Activated naive CD8-positive, alpha-beta T cell treated with anti-CD3 and anti-CD28 coated beads, Interleukin-2, amount 10 ng/mL, durations not matched to agents 7 days and 5 days (primary cell): ENCODE data around the gene LY6G6D. TPM values are rescaled to one million over a fixed set of nuclear protein-coding genes. Genes with fewer than 3 reads are reported as not detected.
"Not testable (repeated sequence)": the region's sequence is repeated elsewhere in the genome, so short reads cannot be mapped to it uniquely, and the experiment has no call there.

ENCODE experiments used
- ATAC-seq: fragments of 150-1000 bp; cut with Tn5 transposase; one replicate; pipeline ENCODE4 v1.10.0; 2021; ENCODE audit warnings: low read depth, moderate library complexity
- POLR2A ChIA-PET: fragments of 350-600 bp; sonication (Branson Sonifier 250); formaldehyde crosslinking; loops from one replicate; lab custom pipeline; 2021; ENCODE audit warnings: antibody characterized with exemption; lab: Charles Lee
- DNase-seq: peaks from one replicate; pipeline ENCODE4 v3.0.0; 2021
- H3K27ac Mint-ChIP-seq: one replicate; pipeline ENCODE4 v1.8.0; 2022; ENCODE audit warnings: mild to moderate bottlenecking, mixed read lengths
- H3K27me3 Mint-ChIP-seq: one replicate; pipeline ENCODE4 v1.8.0; 2022; ENCODE audit warnings: mild to moderate bottlenecking, moderate library complexity, mixed read lengths
- H3K36me3 Mint-ChIP-seq: one replicate; pipeline ENCODE4 v1.8.0; 2021; ENCODE audit warnings: mild to moderate bottlenecking, mixed read lengths
- H3K4me1 Mint-ChIP-seq: one replicate; pipeline ENCODE4 v1.8.0; 2021; ENCODE audit warnings: mixed read lengths
- H3K4me3 Mint-ChIP-seq: one replicate; pipeline ENCODE4 v1.8.0; 2022; ENCODE audit warnings: mild to moderate bottlenecking, moderate library complexity, mixed read lengths
- H3K9me3 Mint-ChIP-seq: one replicate; pipeline ENCODE4 v1.8.0; 2021; ENCODE audit warnings: mixed read lengths
- total RNA-seq, 2 experiments: library from RNA; stranded (reverse); gene quantifications; one replicate each; pipeline ENCODE4 v1.2.3, GENCODE V29; 2021

The LY6G6D gene
- total RNA-seq, 2 experiments from 2014 or later: not detected

DNA sequence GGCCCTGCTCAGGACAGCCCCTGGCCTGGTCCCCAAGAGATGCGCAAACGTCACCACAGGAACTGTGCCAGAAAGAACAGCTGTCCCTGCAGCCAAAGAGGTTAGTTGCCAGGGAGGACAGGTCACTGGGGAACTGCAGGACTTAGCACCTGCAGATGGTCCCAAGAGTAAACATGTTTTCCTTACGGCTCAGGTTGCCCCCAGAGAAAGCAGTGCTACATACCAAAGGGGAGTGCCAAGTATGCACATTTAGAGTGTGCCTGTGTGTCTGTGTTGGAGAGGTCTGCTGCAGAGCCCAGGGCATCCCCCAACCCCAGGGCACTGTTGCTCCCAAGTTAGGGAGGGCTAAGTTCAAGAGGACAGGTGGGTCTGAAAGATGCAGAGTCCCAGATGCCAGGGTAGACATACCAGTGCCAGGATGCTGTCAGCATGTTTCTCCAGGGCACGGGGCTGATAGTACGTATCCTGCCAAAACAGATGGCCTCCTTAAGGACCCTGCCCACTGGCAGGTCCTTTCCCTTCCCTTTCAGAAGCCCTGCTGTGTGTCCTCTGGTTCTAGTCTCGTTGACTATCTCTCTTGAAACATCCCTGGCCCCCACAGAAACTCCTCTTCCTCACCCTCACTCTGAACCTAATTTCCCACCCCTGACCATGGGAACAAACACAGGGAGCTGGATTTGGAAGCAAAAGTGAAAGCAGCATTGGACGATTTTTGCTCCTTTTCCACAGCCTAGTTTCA is 13.3 kb upstream of the LY6G6D start:
- H3K27ac Mint-ChIP-seq: peak overlapping the region; percentile 94
- ATAC-seq (no peak), DNase-seq (no peak)
- peak overlapping the region; percentile 97 for H3K4me3 Mint-ChIP-seq
- POLR2A ChIA-PET: interaction anchor here (0.8 to 5.4 kb wide), 5 partner anchors 16 to 37 kb away, joined by 3 to 34 read pairs (median 10); partner anchors contain the start of genes CLIC1, LY6G5C and MSH5
- no peaks in the 10 kb centered on the region for H3K27me3 Mint-ChIP-seq
- H3K9me3 Mint-ChIP-seq: no peaks in the 10 kb centered on the region
- peaks cover 8% of the 10 kb centered on the region for H3K36me3 Mint-ChIP-seq
- H3K4me1 Mint-ChIP-seq: peaks cover 29% of the 10 kb centered on the region

GRCh38 chr6:31702405-31702818 is 12.7 kb upstream of the LY6G6D start:
- Mint-ChIP-seq H3K27ac (peak overlapping the region; percentile 94), H3K4me1 (peaks cover 24% of the 10 kb centered on the region), H3K4me3 (peak overlapping the region; percentile 97), H3K27me3 (no peaks in the 10 kb centered on the region), H3K9me3 (no peaks in the 10 kb centered on the region), H3K36me3 (peaks cover 4% of the 10 kb centered on the region)
- ATAC-seq (no peak), DNase-seq (no peak)
- POLR2A ChIA-PET: interaction anchor here (0.6 to 5.4 kb wide), 11 partner anchors 10 to 1624 kb away, joined by 3 to 34 read pairs (median 3); partner anchors contain the start of genes CLIC1, LSM2, LY6G5C and MSH5

GRCh38 chr6:31702819-31703716 is 12.1 kb upstream of the LY6G6D start, which contains the start of gene ABHD16A:
TSS of gene ABHD16A (minus strand) at chr6:31703324. CDS start at chr6:31703281, 43 bp downstream.
- peak within 1 kb of the TSS; percentile 94 for H3K27ac Mint-ChIP-seq
- POLR2A ChIA-PET: interaction anchor here (0.6 to 5.4 kb wide), 29 partner anchors 8 to 1623 kb away, joined by 3 to 34 read pairs (median 3); partner anchors contain the start of genes C6orf47, CLIC1, DDAH2 and EHMT2
- H3K4me1 Mint-ChIP-seq: peaks cover 20% of the 10 kb centered on the region
- H3K9me3 Mint-ChIP-seq: no peaks in the 10 kb centered on the region
- peak; percentile 97 for DNase-seq
- no peaks in the 10 kb centered on the region for H3K27me3 Mint-ChIP-seq
- H3K36me3 Mint-ChIP-seq: no peaks in the 10 kb centered on the region
- peak; percentile 94 for ATAC-seq
- peak within 1 kb of the TSS; percentile 97 for H3K4me3 Mint-ChIP-seq

- Mint-ChIP-seq H3K27ac (no peak overlapping the region), H3K4me1 (peaks cover 23% of the 10 kb centered on the region), H3K4me3 (no peak overlapping the region), H3K27me3 (peaks cover 3% of the 10 kb centered on the region), H3K9me3 (no peaks in the 10 kb centered on the region), H3K36me3 (no peaks in the 10 kb centered on the region)
- ATAC-seq: no peak
- POLR2A ChIA-PET: interaction anchor here (0.6 to 5.4 kb wide), 4 partner anchors 9 to 233 kb away, joined by 3 to 34 read pairs (median 4); partner anchors contain the start of genes LY6G6D and MSH5
- DNase-seq: no peak
Observed at GRCh38 chr6:31705931-31706330, 9.2 kb upstream of the LY6G6D start.

DNA sequence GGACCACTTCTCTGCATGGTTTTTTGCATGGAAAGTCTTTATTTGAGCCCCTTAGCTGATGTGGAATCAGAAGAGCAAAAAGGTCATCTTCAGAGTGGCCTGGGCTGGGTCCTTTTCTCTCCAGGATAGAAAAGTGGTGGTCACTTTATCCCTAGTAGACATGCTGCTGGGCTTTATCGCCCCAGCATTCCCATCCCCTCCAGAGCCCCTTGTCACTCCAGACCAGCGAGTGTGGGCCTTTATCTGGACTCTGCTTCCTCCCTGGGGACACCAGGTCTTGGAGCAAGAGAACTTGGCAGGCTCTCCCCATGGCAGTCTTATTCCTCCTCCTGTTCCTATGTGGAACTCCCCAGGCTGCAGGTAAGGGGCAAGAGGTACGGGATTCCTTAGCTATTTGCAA is 8.5 kb upstream of the LY6G6D start, which contains the start of gene LY6G6F:
LY6G6F (plus strand) TSS at position 268 of the 400 bp plus-strand sequence; CDS start at position 309, 41 bp downstream.
- POLR2A ChIA-PET: interaction anchor here (0.9 to 5.4 kb wide), 2 partner anchors 9 to 32 kb away, joined by 3 to 34 read pairs; partner anchors contain the start of genes LY6G6D and MSH5
- H3K4me3 Mint-ChIP-seq: no peak within 1 kb of the TSS
- H3K27me3 Mint-ChIP-seq: peaks cover 3% of the 10 kb centered on the region
- peaks cover 20% of the 10 kb centered on the region for H3K4me1 Mint-ChIP-seq
- H3K9me3 Mint-ChIP-seq: no peaks in the 10 kb centered on the region
- ATAC-seq (no peak), DNase-seq (no peak)
- no peaks in the 10 kb centered on the region for H3K36me3 Mint-ChIP-seq
- H3K27ac Mint-ChIP-seq: no peak within 1 kb of the TSS

DNA sequence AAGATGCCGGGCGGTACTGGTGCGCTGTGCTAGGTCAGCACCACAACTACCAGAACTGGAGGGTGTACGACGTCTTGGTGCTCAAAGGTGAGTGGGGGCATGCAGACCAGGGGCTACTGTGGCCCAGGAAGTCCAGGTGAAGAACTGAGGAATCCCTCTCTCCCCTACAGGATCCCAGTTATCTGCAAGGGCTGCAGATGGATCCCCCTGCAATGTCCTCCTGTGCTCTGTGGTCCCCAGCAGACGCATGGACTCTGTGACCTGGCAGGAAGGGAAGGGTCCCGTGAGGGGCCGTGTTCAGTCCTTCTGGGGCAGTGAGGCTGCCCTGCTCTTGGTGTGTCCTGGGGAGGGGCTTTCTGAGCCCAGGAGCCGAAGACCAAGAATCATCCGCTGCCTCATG is 7.4 kb upstream of the LY6G6D start:
- Mint-ChIP-seq H3K36me3 (no peaks in the 10 kb centered on the region), H3K27me3 (peaks cover 6% of the 10 kb centered on the region), H3K4me1 (peaks cover 19% of the 10 kb centered on the region), H3K9me3 (no peaks in the 10 kb centered on the region), H3K4me3 (no peak overlapping the region), H3K27ac (no peak overlapping the region)
- no peak for ATAC-seq
- POLR2A ChIA-PET: interaction anchor here (0.7 kb wide), 1 partner anchor 128 kb away, joined by 3 read pairs; no protein-coding TSS in a partner anchor
- DNase-seq: no peak

DNA sequence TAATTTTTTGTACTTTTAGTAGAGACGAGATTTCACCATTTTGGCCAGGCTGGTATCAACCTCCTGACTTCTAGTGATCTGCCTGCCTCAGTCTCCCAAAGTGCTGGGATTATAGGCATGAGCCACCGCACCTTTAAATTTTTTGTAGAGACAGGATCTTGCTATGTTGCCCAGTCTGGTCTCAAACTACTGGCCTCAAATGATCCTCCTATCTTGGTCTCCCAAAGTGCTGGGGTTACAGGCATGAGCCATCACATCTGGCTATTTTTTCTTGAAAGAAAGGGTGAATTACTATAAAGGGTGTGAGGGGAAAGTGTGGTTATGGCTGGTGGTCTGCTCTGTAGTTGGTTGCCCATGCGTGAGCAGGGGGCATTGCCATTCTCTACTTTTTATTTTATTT is 6.9 kb upstream of the LY6G6D start:
- H3K4me3 Mint-ChIP-seq: no peak overlapping the region
- no peak overlapping the region for H3K27ac Mint-ChIP-seq
- H3K4me1 Mint-ChIP-seq: peaks cover 19% of the 10 kb centered on the region
- ATAC-seq (no peak), DNase-seq (no peak)
- H3K9me3 Mint-ChIP-seq: no peaks in the 10 kb centered on the region
- H3K36me3 Mint-ChIP-seq: no peaks in the 10 kb centered on the region
- POLR2A ChIA-PET: no interaction called here
- H3K27me3 Mint-ChIP-seq: peaks cover 9% of the 10 kb centered on the region

- H3K4me3 Mint-ChIP-seq, H3K36me3 Mint-ChIP-seq, ATAC-seq, POLR2A ChIA-PET, H3K27ac Mint-ChIP-seq, DNase-seq, H3K9me3 Mint-ChIP-seq: not testable (repeated sequence)
- Mint-ChIP-seq H3K27me3 (peaks cover 12% of the 10 kb centered on the region), H3K4me1 (peaks cover 13% of the 10 kb centered on the region)
Observed at GRCh38 chr6:31709157-31709556, 6.0 kb upstream of the LY6G6D start.

DNA sequence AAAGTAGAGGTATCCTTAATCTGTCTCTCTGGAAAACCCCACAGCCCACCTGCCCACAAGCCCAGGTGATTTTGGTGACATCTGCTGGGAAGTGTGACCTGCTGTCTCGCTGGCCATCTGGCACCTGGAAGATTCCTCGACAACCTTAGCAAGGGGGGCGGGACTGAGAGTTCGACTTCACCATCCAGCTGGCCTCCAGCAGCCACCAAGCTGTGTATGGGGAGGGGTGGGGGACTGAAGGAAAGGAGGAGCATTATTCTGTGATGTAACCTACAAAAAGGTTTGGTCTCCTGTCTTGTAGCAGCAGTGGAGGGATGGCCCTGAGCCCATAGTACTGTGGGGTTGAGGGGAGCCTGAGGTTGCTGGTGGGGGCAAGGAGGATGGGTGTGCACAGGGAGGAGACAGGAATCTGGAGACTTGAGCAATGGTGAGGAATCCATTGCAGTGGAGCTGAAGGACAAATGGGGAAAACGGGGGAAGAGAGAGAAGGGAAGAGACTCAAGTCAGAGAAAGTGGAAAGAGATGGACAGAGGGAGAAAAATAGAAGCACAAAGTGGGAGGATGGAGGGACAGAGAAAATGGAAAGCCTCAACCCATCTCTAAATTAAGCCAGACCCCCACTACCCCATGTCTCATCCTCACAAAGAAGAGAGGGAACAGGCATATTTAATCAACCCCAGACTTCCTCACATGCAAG is 4.5 kb upstream of the LY6G6D start:
- DNase-seq (no peak), ATAC-seq (no peak)
- Mint-ChIP-seq H3K4me3 (no peak overlapping the region), H3K27me3 (peaks cover 14% of the 10 kb centered on the region), H3K36me3 (no peaks in the 10 kb centered on the region), H3K9me3 (no peaks in the 10 kb centered on the region), H3K27ac (peak overlapping the region; percentile 77), H3K4me1 (peaks cover 13% of the 10 kb centered on the region)
- POLR2A ChIA-PET: interaction anchor here (0.9 to 1.0 kb wide), 2 partner anchors 7 to 12 kb away, joined by 3 read pairs; partner anchors contain the start of genes ABHD16A and MPIG6B

DNA sequence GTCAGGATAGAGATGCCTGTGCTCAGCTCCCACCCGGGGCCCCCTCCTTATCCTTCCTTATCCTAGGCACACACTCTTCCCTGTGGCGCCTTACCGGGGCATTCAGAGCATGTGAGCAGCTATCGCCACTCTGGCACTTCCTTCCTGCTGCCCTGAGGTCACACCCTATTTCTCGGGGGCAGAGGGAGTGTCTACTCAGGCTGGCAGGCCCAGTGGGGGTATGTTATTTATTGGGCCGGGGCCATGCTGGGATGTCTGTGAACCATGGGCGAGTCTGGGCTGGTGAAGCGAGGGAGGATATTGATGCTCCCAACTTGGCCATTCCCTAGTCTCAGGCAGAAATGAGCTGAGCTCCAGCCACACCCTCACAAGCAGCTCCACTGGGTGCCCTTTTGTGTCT is 3.9 kb upstream of the LY6G6D start:
- no peaks in the 10 kb centered on the region for H3K36me3 Mint-ChIP-seq
- H3K4me3 Mint-ChIP-seq: peak overlapping the region; percentile 35
- H3K27me3 Mint-ChIP-seq: peaks cover 14% of the 10 kb centered on the region
- no peak overlapping the region for H3K27ac Mint-ChIP-seq
- H3K9me3 Mint-ChIP-seq: no peaks in the 10 kb centered on the region
- peak; percentile 53 for ATAC-seq
- POLR2A ChIA-PET: interaction anchor here (0.6 to 1.0 kb wide), 4 partner anchors 8 to 27 kb away, joined by 3 read pairs; partner anchors contain the start of genes ABHD16A and MPIG6B
- no peak for DNase-seq
- peaks cover 13% of the 10 kb centered on the region for H3K4me1 Mint-ChIP-seq

- peaks cover 13% of the 10 kb centered on the region for H3K4me1 Mint-ChIP-seq
- H3K27ac Mint-ChIP-seq: no peak overlapping the region
- no peaks in the 10 kb centered on the region for H3K36me3 Mint-ChIP-seq
- H3K4me3 Mint-ChIP-seq: no peak overlapping the region
- H3K27me3 Mint-ChIP-seq: peaks cover 15% of the 10 kb centered on the region
- ATAC-seq (peak; percentile 49), DNase-seq (no peak)
- no peaks in the 10 kb centered on the region for H3K9me3 Mint-ChIP-seq
- POLR2A ChIA-PET: interaction anchor here (0.6 kb wide), 1 partner anchor 186 kb away, joined by 3 read pairs; no protein-coding TSS in a partner anchor
Observed at GRCh38 chr6:31712296-31712695, 2.9 kb upstream of the LY6G6D start.

DNA sequence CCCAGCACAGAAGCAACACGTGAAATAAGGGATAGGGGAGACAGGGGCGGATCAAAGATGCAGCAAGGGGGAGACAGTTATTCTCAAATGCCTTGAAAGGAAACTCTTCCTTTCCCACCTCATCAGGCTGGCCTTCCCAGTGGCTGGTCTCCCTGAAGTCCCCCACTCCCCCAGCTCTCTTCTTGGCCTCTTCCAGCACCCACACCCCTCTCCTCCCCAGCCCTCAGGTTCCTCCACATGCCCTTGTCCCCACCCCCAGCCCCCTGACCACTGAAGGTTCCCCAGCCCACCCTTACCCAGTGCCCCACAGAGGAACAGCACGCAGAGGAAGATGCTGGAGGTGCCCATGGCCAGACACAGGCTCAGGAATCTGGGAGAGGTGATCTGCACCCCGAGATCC is 1.7 kb upstream of the LY6G6D start:
- Mint-ChIP-seq H3K4me3 (no peak overlapping the region), H3K9me3 (no peaks in the 10 kb centered on the region), H3K27ac (no peak overlapping the region), H3K4me1 (peaks cover 13% of the 10 kb centered on the region), H3K27me3 (peaks cover 17% of the 10 kb centered on the region), H3K36me3 (no peaks in the 10 kb centered on the region)
- POLR2A ChIA-PET: interaction anchor here (0.8 to 0.9 kb wide), 2 partner anchors 10 to 27 kb away, joined by 3 to 7 read pairs; partner anchors contain the start of genes MPIG6B and MSH5
- DNase-seq: no peak
- no peak for ATAC-seq
